K562 (cell line): ENCODE results near the gene ERICH2. TPM values are rescaled to one million over a fixed set of nuclear protein-coding genes. Genes with fewer than 3 reads are reported as not detected.
A peak's percentile ranks its signal among the peaks of the same experiment; 100 is the strongest.

ENCODE experiments used
- ARID3A ChIP-seq: IDR thresholded peaks from 2 replicates; pipeline ENCODE4 v1.6.1; 2012; ENCODE audit warnings: low read depth, low read length, improper control_type of control experiment, borderline replicate concordance
- DDX20 ChIP-seq: fragments of 450-650 bp; IDR thresholded peaks from 2 replicates; pipeline ENCODE4 v1.6.1; 2016; ENCODE audit warnings: missing genetic modification characterization, low read depth, mild to moderate bottlenecking, missing compliant biosample characterization, moderate library complexity
- DLX4 ChIP-seq: fragments of 250-450 bp; sonication (Bioruptor Pico); IDR thresholded peaks from 2 replicates; pipeline ENCODE4 v1.6.1; 2021; ENCODE audit warnings: mild to moderate bottlenecking
- E2F1 ChIP-seq: sonication (generic); formaldehyde crosslinking; IDR thresholded peaks from 2 replicates; pipeline ENCODE4 v1.8.1; 2023; ENCODE audit warnings: mild to moderate bottlenecking, missing genetic modification reagents, moderate library complexity
- FOXO4 ChIP-seq: fragments of 450-650 bp; formaldehyde crosslinking; IDR thresholded peaks from 2 replicates; pipeline ENCODE4 v1.4.0; 2020; ENCODE audit warnings: mild to moderate bottlenecking, moderate library complexity
- GTF2E2 ChIP-seq: fragments of 200-800 bp; sonication (Bioruptor generic); IDR thresholded peaks from 2 replicates; pipeline ENCODE4 v1.6.1; 2016; ENCODE audit warnings: missing genetic modification characterization, missing compliant biosample characterization
- HSF4 ChIP-seq: fragments of 250-450 bp; sonication (Bioruptor Pico); IDR thresholded peaks from 2 replicates; pipeline ENCODE4 v2.1.2; 2022; ENCODE audit warnings: mild to moderate bottlenecking, moderate library complexity, borderline replicate concordance
- IRF1 ChIP-seq: sonication (generic); formaldehyde crosslinking; IDR thresholded peaks from 2 replicates; pipeline ENCODE4 v1.8.0; 2022; ENCODE audit warnings: missing genetic modification reagents, mild to moderate bottlenecking, borderline replicate concordance
- IRF2 ChIP-seq: sonication (generic); formaldehyde crosslinking; IDR thresholded peaks from 2 replicates; pipeline ENCODE4 v1.8.1; 2022; ENCODE audit warnings: mild to moderate bottlenecking, missing genetic modification reagents
- MXD1 ChIP-seq: fragments of 250-450 bp; sonication (Bioruptor Pico); IDR thresholded peaks from 2 replicates; pipeline ENCODE4 v1.8.0; 2021; ENCODE audit warnings: borderline replicate concordance, mild to moderate bottlenecking, moderate library complexity; ENCODE audit not compliant: poor library complexity, severe bottlenecking
- MXI1 ChIP-seq: IDR thresholded peaks from 2 replicates; pipeline ENCODE4 v1.6.1; 2011; ENCODE audit warnings: low read depth, mild to moderate bottlenecking, improper control_type of control experiment, low read length
- PATZ1 ChIP-seq: fragments of 250-450 bp; sonication (Bioruptor Pico); IDR thresholded peaks from 2 replicates; pipeline ENCODE4 v1.5.0; 2020; ENCODE audit warnings: mild to moderate bottlenecking, borderline replicate concordance
- PHF20 ChIP-seq: fragments of 450-650 bp; IDR thresholded peaks from 2 replicates; pipeline ENCODE4 v1.6.1; 2018; ENCODE audit not compliant: partially characterized antibody
- PML ChIP-seq: IDR thresholded peaks from 2 replicates; pipeline ENCODE4 v1.6.1; 2012; ENCODE audit warnings: low read length, inconsistent platforms
- POLR2H ChIP-seq: IDR thresholded peaks from 2 replicates; pipeline ENCODE4 v1.6.1; 2016; ENCODE audit warnings: missing genetic modification characterization, low read depth, mild to moderate bottlenecking, control low read depth, missing compliant biosample characterization, moderate library complexity
- RBM39 ChIP-seq: fragments of 200-400 bp; formaldehyde crosslinking; optimal IDR thresholded peaks from 2 replicates; pipeline ENCODE3; 2018; ENCODE audit warnings: low read depth, low read length
- SREBF2 ChIP-seq: sonication (generic); formaldehyde crosslinking; IDR thresholded peaks from 2 replicates; pipeline ENCODE4 v1.4.0; 2020; ENCODE audit warnings: mild to moderate bottlenecking, missing genetic modification reagents
- ZNF224 ChIP-seq: sonication (generic); formaldehyde crosslinking; IDR thresholded peaks from 2 replicates; pipeline ENCODE4 v1.8.0; 2022; ENCODE audit warnings: mild to moderate bottlenecking, missing genetic modification reagents
- ZNF384 ChIP-seq: IDR thresholded peaks from 2 replicates; pipeline ENCODE4 v1.6.1; 2012; ENCODE audit warnings: low read depth, low read length, improper control_type of control experiment
- ZNF431 ChIP-seq: sonication (generic); formaldehyde crosslinking; IDR thresholded peaks from 2 replicates; pipeline ENCODE4 v1.8.0; 2022; ENCODE audit warnings: mild to moderate bottlenecking, missing genetic modification reagents
- polyA plus RNA-seq, 8 experiments: library from polyadenylated mRNA; depleted of rRNA in 4 of 8; stranded (reverse) in 5 of 8; unstranded in 3 of 8; fragments of >200 nt; fragmentation: Nextera tagmentation in 2 of 8; fragmentation: Illumina TruSeq in 1 of 8; extraction: Ambion mirVana in 2 of 8; extraction: Trizol in 1 of 8; gene quantifications; 2 replicates each; pipeline versions ENCODE4 v1.2.1 to v1.2.3, GENCODE V29; 2011 to 2014; ENCODE audit warnings: inconsistent platforms in 1 of 8, missing spikeins in 1 of 8
- total RNA-seq, 7 experiments: library from RNA; depleted of rRNA in 6 of 7; stranded (reverse); fragments of >200 nt in 6 of 7; fragmentation: Illumina TruSeq in 2 of 7; extraction: Trizol in 2 of 7; gene quantifications; 2 replicates each; pipeline versions ENCODE4 v1.2.1 to v1.2.3, GENCODE V29; 2011 to 2021; ENCODE audit warnings: low replicate concordance in 1 of 7

ERICH2 gene
- total and polyA plus RNA-seq, 9 of the 15 experiments (the other 6 are each of a cell fraction or from before 2014, with no cell fraction given), result 0.85 to 2.4 (median 1.6) TPM

- TF ChIP-seq DDX20, result no peak
- TF ChIP-seq IRF2 (CRISPR knock-in tag), result no peak
- TF ChIP-seq ZNF384, result peak; percentile 58; the same call in 1 of the 2 replicates
- TF ChIP-seq ZNF224 (CRISPR knock-in tag), result no peak
- TF ChIP-seq MXI1, result no peak
- no peak for TF ChIP-seq PML
- TF ChIP-seq SREBF2, result no peak
- TF ChIP-seq PATZ1, result no peak
- TF ChIP-seq POLR2H (tag), result no peak
- no peak for TF ChIP-seq E2F1 (CRISPR knock-in tag)
- TF ChIP-seq MXD1, result no peak
- no peak for TF ChIP-seq DLX4 (CRISPR knock-in tag)
- no peak for TF ChIP-seq PHF20
- TF ChIP-seq FOXO4 (CRISPR knock-in tag), result no peak
- TF ChIP-seq ARID3A, result no peak
- no peak for TF ChIP-seq IRF1 (CRISPR knock-in tag)
- no peak for TF ChIP-seq ZNF431 (CRISPR knock-in tag)
- TF ChIP-seq HSF4 (CRISPR knock-in tag), result no peak
- no peak for TF ChIP-seq RBM39
- no peak for TF ChIP-seq GTF2E2
These were observed 46.4 kb downstream of the ERICH2 start, which contains the start of gene GAD1 (continued) for GRCh38 chr2:170816504-170817092.
